Measurements from ENCODE around the gene FAM236B.
"Not testable (repeated sequence)": the region's sequence is repeated elsewhere in the genome, so short reads cannot be mapped to it uniquely, and the experiment has no call there.

DNA sequence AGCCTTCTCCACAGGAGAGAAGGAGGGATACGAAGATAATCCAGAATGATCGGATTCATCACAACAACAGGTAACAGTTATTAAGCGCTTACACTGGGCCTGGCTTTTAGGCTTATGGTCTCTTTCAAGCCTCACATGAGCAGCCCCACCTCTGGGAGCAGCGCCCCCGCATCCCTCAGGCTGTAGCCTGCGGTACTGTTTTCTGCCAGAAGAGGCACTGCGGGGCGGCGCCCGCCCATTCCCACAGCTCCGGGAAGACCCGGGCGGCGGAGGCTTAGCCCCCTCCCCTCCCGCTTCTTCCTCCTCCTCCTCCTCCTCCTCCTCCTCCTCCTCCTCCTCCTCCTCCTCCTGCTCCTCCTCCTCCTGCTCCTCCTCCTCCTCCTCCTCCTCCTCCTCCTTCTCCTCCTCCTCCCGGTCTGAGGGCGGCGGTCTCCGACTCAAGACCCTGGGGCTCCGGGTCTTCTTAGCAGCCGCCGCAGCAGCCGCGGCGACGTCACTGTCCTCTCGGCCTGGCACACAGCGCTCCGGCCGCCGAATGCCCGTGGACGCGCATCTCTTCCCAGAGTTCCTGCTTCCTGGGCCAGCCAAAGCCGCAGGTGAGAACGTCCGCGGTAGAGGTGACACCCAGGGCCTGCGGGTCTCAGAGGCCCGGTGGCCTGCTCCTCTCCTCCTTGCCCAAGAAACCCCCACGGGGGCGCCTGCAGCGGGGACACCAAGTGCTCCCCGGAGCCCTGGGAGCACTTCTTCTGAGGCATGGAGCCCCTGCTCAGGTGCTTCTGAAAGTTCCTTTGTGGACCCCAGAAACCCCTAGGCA, 5.6 kb downstream of the FAM236B start, which contains the start of gene DMRTC1B:
- not testable (repeated sequence) for TF ChIP-seq POLR2A, MXI1 (IDR thresholded peaks at IDR 0.05; ENCODE audit: low read depth, low read length)
